Measurements from ENCODE around the gene ZNF784. TPM values are rescaled to one million over a fixed set of nuclear protein-coding genes. Genes with fewer than 3 reads are reported as not detected.

ZNF784 gene
- total RNA-seq, 1 experiment from 2014 or later = 9.9 TPM

DNA sequence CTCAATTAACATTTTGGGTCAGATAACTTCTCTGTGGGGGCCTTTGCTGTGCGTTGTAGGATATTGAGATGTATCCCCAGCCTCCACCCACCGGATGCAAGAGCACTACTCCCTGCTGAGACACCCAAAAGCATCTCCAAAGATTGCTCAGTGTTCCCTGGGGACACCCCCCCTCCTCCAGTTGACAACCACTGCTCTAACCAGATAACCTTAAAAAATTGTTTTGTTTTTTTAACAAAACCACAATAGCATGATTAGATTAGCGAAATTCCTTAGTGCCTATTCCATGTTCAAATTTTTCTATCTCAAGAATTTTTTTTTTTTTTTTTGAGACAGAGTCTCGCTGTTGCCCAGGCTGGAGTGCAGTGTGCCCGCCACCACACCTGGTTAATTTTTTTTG lies 48.1 kb upstream of the ZNF784 start:
- DNase-seq (ENCODE audit: low spot score) = no peak
- ChIA-PET CTCF (interaction anchor here (0.8 to 3.5 kb wide), 4 partner anchors 15 to 66 kb away, joined by 4 to 57 read pairs (median 19); partner anchors contain the start of gene U2AF2), POLR2A (interaction anchor here (0.9 kb wide), 1 partner anchor 18 kb away, joined by 3 read pairs; the partner anchor contains the start of gene U2AF2)
- peaks cover 47% of the 10 kb centered on the region for H3K4me1 Mint-ChIP-seq
- H3K27ac Mint-ChIP-seq = peak overlapping the region; percentile 79
- peaks cover 39% of the 10 kb centered on the region for H3K36me3 Mint-ChIP-seq
- no peaks in the 10 kb centered on the region for H3K9me3 Mint-ChIP-seq
- TF ChIP-seq ESRRA (CRISPR knock-in tag; IDR thresholded peaks at IDR 0.05; ENCODE audit: borderline replicate concordance) (no peak), HMGXB4 (CRISPR knock-in tag; IDR thresholded peaks at IDR 0.05) (no peak), ZNF317 (CRISPR knock-in tag; IDR thresholded peaks at IDR 0.05; ENCODE audit: borderline replicate concordance, low read depth) (no peak), SMAD4 (CRISPR knock-in tag; IDR thresholded peaks at IDR 0.05) (no peak), ZNF219 (CRISPR knock-in tag; IDR thresholded peaks at IDR 0.05; ENCODE audit: borderline replicate concordance) (no peak), NR1H2 (CRISPR knock-in tag; IDR thresholded peaks at IDR 0.05) (no peak), ATF2 (CRISPR knock-in tag; IDR thresholded peaks at IDR 0.05; ENCODE audit: borderline replicate concordance, low read depth) (no peak), ERG (CRISPR knock-in tag; IDR thresholded peaks at IDR 0.05) (no peak), TEAD4 (CRISPR knock-in tag; IDR thresholded peaks at IDR 0.05) (no peak), TP53 (CRISPR knock-in tag; IDR thresholded peaks at IDR 0.05) (no peak)
- TF ChIP-seq, protein P1, sequence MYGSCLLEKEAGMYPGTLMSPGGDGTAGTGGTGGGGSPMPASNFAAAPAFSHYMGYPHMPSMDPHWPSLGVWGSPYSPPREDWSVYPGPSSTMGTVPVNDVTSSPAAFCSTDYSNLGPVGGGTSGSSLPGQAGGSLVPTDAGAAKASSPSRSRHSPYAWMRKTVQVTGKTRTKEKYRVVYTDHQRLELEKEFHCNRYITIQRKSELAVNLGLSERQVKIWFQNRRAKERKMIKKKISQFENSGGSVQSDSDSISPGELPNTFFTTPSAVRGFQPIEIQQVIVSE (CRISPR knock-in tag; IDR thresholded peaks at IDR 0.05; ENCODE audit: borderline replicate concordance) = no peak
- H3K4me3 Mint-ChIP-seq = no peak overlapping the region
- ATAC-seq = no peak
- H3K27me3 Mint-ChIP-seq (ENCODE audit: low read depth) = no peaks in the 10 kb centered on the region

DNA sequence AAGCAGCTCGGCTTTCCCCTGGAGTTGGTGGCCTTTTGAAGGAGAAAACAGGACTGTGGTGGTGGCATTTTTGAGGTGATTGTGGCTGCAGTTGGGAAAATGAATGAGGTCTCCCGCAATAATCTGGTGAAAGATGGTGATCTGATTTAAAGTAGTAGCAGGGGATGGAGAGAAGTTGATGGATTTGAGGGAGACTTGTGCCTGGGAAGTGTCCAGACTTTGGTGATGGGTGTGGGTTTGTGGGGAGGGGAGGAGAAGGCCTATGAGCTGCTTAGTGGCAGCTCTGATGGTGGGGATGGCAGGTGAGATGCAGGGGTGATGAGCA lies 46.6 kb upstream of the ZNF784 start:
- Mint-ChIP-seq H3K4me3 (no peak overlapping the region), H3K27me3 (ENCODE audit: low read depth) (no peaks in the 10 kb centered on the region), H3K36me3 (peaks cover 44% of the 10 kb centered on the region), H3K9me3 (no peaks in the 10 kb centered on the region), H3K4me1 (peaks cover 37% of the 10 kb centered on the region), H3K27ac (peak overlapping the region; percentile 73)
- DNase-seq (ENCODE audit: low spot score) (no peak), ATAC-seq (no peak)
- ChIA-PET POLR2A (interaction anchor here (0.7 to 1.4 kb wide), 3 partner anchors 24 to 72 kb away, joined by 3 to 6 read pairs (median 4); partner anchors contain the start of genes CCDC106 and FIZ1), CTCF (interaction anchor here (0.6 to 3.5 kb wide), 27 partner anchors 11 to 1999 kb away, joined by 3 to 57 read pairs (median 4); partner anchors contain the start of genes CCDC106, FIZ1, HSPBP1 and ISOC2)
- no peak for TF ChIP-seq USF1 (CRISPR knock-in tag; IDR thresholded peaks at IDR 0.05)
- no peak for TF ChIP-seq ZNF232 (CRISPR knock-in tag; IDR thresholded peaks at IDR 0.05)
- TF ChIP-seq, protein P2, sequence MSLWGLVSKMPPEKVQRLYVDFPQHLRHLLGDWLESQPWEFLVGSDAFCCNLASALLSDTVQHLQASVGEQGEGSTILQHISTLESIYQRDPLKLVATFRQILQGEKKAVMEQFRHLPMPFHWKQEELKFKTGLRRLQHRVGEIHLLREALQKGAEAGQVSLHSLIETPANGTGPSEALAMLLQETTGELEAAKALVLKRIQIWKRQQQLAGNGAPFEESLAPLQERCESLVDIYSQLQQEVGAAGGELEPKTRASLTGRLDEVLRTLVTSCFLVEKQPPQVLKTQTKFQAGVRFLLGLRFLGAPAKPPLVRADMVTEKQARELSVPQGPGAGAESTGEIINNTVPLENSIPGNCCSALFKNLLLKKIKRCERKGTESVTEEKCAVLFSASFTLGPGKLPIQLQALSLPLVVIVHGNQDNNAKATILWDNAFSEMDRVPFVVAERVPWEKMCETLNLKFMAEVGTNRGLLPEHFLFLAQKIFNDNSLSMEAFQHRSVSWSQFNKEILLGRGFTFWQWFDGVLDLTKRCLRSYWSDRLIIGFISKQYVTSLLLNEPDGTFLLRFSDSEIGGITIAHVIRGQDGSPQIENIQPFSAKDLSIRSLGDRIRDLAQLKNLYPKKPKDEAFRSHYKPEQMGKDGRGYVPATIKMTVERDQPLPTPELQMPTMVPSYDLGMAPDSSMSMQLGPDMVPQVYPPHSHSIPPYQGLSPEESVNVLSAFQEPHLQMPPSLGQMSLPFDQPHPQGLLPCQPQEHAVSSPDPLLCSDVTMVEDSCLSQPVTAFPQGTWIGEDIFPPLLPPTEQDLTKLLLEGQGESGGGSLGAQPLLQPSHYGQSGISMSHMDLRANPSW (CRISPR knock-in tag; conservative IDR thresholded peaks at IDR 0.05; ENCODE audit: low read depth) = no peak
- no peak for TF ChIP-seq RELA (CRISPR knock-in tag; IDR thresholded peaks at IDR 0.05; ENCODE audit: borderline replicate concordance)
- TF ChIP-seq, protein P3, sequence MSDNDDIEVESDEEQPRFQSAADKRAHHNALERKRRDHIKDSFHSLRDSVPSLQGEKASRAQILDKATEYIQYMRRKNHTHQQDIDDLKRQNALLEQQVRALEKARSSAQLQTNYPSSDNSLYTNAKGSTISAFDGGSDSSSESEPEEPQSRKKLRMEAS (CRISPR knock-in tag; IDR thresholded peaks at IDR 0.05) = no peak
- TF ChIP-seq ZNF263 (CRISPR knock-in tag; IDR thresholded peaks at IDR 0.05; ENCODE audit: low read depth) = no peak
- TF ChIP-seq, protein P4, sequence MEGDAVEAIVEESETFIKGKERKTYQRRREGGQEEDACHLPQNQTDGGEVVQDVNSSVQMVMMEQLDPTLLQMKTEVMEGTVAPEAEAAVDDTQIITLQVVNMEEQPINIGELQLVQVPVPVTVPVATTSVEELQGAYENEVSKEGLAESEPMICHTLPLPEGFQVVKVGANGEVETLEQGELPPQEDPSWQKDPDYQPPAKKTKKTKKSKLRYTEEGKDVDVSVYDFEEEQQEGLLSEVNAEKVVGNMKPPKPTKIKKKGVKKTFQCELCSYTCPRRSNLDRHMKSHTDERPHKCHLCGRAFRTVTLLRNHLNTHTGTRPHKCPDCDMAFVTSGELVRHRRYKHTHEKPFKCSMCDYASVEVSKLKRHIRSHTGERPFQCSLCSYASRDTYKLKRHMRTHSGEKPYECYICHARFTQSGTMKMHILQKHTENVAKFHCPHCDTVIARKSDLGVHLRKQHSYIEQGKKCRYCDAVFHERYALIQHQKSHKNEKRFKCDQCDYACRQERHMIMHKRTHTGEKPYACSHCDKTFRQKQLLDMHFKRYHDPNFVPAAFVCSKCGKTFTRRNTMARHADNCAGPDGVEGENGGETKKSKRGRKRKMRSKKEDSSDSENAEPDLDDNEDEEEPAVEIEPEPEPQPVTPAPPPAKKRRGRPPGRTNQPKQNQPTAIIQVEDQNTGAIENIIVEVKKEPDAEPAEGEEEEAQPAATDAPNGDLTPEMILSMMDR (IDR thresholded peaks at IDR 0.05) = no peak
